G401 (cell line): ENCODE measurements around the gene NTM. TPM values are rescaled to one million over a fixed set of nuclear protein-coding genes. Genes with fewer than 3 reads are reported as not detected.
A peak's percentile ranks its signal among the peaks of the same experiment; 100 is the strongest.

ENCODE experiments used
- DNase-seq: peaks from one replicate; pipeline ENCODE4 v3.0.0-alpha.2; 2015; ENCODE audit warnings: low spot score
- in situ Hi-C: cut with HindIII; loops from 2 replicates; pipeline ENCODE4 v1.10.0; 2016; ENCODE audit warnings: low sequenced_read_pairs, mixed read lengths
- total RNA-seq: library from RNA; depleted of rRNA; stranded (reverse); fragments of >200 nt; shearing (Covaris generic); gene quantifications from 2 replicates; pipeline ENCODE4 v1.2.3, GENCODE V29; 2014

NTM gene
- total RNA-seq, 1 experiment from 2014 or later, result 11.4 TPM

GRCh38 chr11:131998020-131998419, 627.6 kb downstream of the NTM start:
- in situ Hi-C loops, result no loop called here
- no peak for DNase-seq

GRCh38 chr11:131999084-131999483, 628.7 kb downstream of the NTM start:
- in situ Hi-C loops, result no loop called here
- DNase-seq, result peak; percentile 73

- no peak for DNase-seq
- in situ Hi-C loops, result no loop called here
Measured at GRCh38 chr11:131999955-132000354, 629.5 kb downstream of the NTM start.

GRCh38 chr11:132005887-132006286, 635.5 kb downstream of the NTM start:
- in situ Hi-C loops, result no loop called here
- DNase-seq, result no peak

GRCh38 chr11:132006884-132007580, 636.6 kb downstream of the NTM start:
- in situ Hi-C loops, result no loop called here

GRCh38 chr11:132008226-132008625, 637.8 kb downstream of the NTM start:
- in situ Hi-C loops, result no loop called here
- DNase-seq, result no peak

More at GRCh38 chr11:132006884-132007580, 636.6 kb downstream of the NTM start:
- no peak for DNase-seq

- in situ Hi-C loops, result no loop called here
Measured at GRCh38 chr11:132008872-132009271, 638.5 kb downstream of the NTM start.

GRCh38 chr11:132020001-132020400, 649.6 kb downstream of the NTM start:
- in situ Hi-C loops, result no loop called here
- no peak for DNase-seq

More at GRCh38 chr11:132008872-132009271, 638.5 kb downstream of the NTM start:
- DNase-seq, result peak; percentile 94

GRCh38 chr11:132022285-132022684, 651.9 kb downstream of the NTM start:
- no peak for DNase-seq
- in situ Hi-C loops, result no loop called here

GRCh38 chr11:132022733-132023478, 652.5 kb downstream of the NTM start:
- no peak for DNase-seq

GRCh38 chr11:132024587-132025295, 654.3 kb downstream of the NTM start:
- in situ Hi-C loops, result no loop called here
- no peak for DNase-seq

More at GRCh38 chr11:132022733-132023478, 652.5 kb downstream of the NTM start:
- in situ Hi-C loops, result no loop called here

- in situ Hi-C loops, result no loop called here
- no peak for DNase-seq
Measured at GRCh38 chr11:132026746-132027145, 656.3 kb downstream of the NTM start.

- peak; percentile 68 for DNase-seq
- in situ Hi-C loops, result no loop called here
Measured at GRCh38 chr11:132028380-132029240, 658.2 kb downstream of the NTM start.

GRCh38 chr11:132030896-132031295, 660.5 kb downstream of the NTM start:
- peak; percentile 44 for DNase-seq
- in situ Hi-C loops, result no loop called here

GRCh38 chr11:132032555-132032954, 662.1 kb downstream of the NTM start:
- in situ Hi-C loops, result no loop called here
- DNase-seq, result peak; percentile 18

- DNase-seq, result peak; percentile 87
- in situ Hi-C loops, result no loop called here
Measured at GRCh38 chr11:132033051-132033450, 662.6 kb downstream of the NTM start.

GRCh38 chr11:132035228-132035627, 664.8 kb downstream of the NTM start:
- peak; percentile 39 for DNase-seq
- in situ Hi-C loops, result no loop called here

GRCh38 chr11:132035766-132036165, 665.4 kb downstream of the NTM start:
- in situ Hi-C loops, result no loop called here
- DNase-seq, result peak; percentile 53

- DNase-seq, result no peak
- in situ Hi-C loops, result no loop called here
Measured at GRCh38 chr11:132036220-132036619, 665.8 kb downstream of the NTM start.
